ENCODE results near the gene MC1R.

Gene MC1R

GRCh38 chr16:89917773-89918452 lies 749 bp upstream of the MC1R start:
- H3K27ac ChIP-seq (ENCODE audit: low read depth, low read length), result peak overlapping the region; percentile 0; the same call in 1 of the 2 replicates
- H3K4me1 ChIP-seq (ENCODE audit: control insufficient read depth, insufficient read depth, low read length), result peaks cover 43% of the 10 kb centered on the region
- peaks cover 2% of the 10 kb centered on the region; the same call in 1 of the 2 replicates for H3K27me3 ChIP-seq (ENCODE audit: control insufficient read depth, insufficient read depth, low read length)
- H3K9me3 ChIP-seq (ENCODE audit: control insufficient read depth, insufficient read depth, low read depth, low read length), result no peaks in the 10 kb centered on the region
- H3K4me3 ChIP-seq (ENCODE audit: low read depth, low read length), result peak overlapping the region; percentile 55
- peak overlapping the region; percentile 41 for H3K9ac ChIP-seq (ENCODE audit: low read length)
- H3K36me3 ChIP-seq (ENCODE audit: control insufficient read depth, insufficient read depth, low read length), result peaks cover 7% of the 10 kb centered on the region; the same call in 1 of the 2 replicates

GRCh38 chr16:89919535-89920406 lies 1.1 kb downstream of the MC1R start:
- Histone ChIP-seq H3K4me3 (ENCODE audit: low read depth, low read length) (no peak overlapping the region), H3K9ac (ENCODE audit: low read length) (no peak overlapping the region), H3K27ac (ENCODE audit: low read depth, low read length) (no peak overlapping the region), H3K27me3 (ENCODE audit: control insufficient read depth, insufficient read depth, low read length) (peaks cover 2% of the 10 kb centered on the region), H3K36me3 (ENCODE audit: control insufficient read depth, insufficient read depth, low read length) (no peaks in the 10 kb centered on the region), H3K4me1 (ENCODE audit: control insufficient read depth, insufficient read depth, low read length) (peaks cover 49% of the 10 kb centered on the region), H3K9me3 (ENCODE audit: control insufficient read depth, insufficient read depth, low read depth, low read length) (no peaks in the 10 kb centered on the region)

- Histone ChIP-seq H3K27me3 (ENCODE audit: control insufficient read depth, insufficient read depth, low read length) (peaks cover 4% of the 10 kb centered on the region), H3K36me3 (ENCODE audit: control insufficient read depth, insufficient read depth, low read length) (no peaks in the 10 kb centered on the region), H3K27ac (ENCODE audit: low read depth, low read length) (no peak overlapping the region), H3K9ac (ENCODE audit: low read length) (peak overlapping the region; percentile 92), H3K9me3 (ENCODE audit: control insufficient read depth, insufficient read depth, low read depth, low read length) (no peaks in the 10 kb centered on the region), H3K4me3 (ENCODE audit: low read depth, low read length) (peak overlapping the region; percentile 76; the same call in 1 of the 2 replicates), H3K4me1 (ENCODE audit: control insufficient read depth, insufficient read depth, low read length) (peaks cover 52% of the 10 kb centered on the region)
Measured at GRCh38 chr16:89920723-89921122, 2.1 kb downstream of the MC1R start.

- H3K27ac ChIP-seq (ENCODE audit: low read depth, low read length), result peak overlapping the region; percentile 94; the same call in 1 of the 2 replicates
- H3K4me1 ChIP-seq (ENCODE audit: control insufficient read depth, insufficient read depth, low read length), result peaks cover 52% of the 10 kb centered on the region
- H3K4me3 ChIP-seq (ENCODE audit: low read depth, low read length), result peak overlapping the region; percentile 76
- peak overlapping the region; percentile 92 for H3K9ac ChIP-seq (ENCODE audit: low read length)
- H3K27me3 ChIP-seq (ENCODE audit: control insufficient read depth, insufficient read depth, low read length), result peaks cover 4% of the 10 kb centered on the region
- H3K9me3 ChIP-seq (ENCODE audit: control insufficient read depth, insufficient read depth, low read depth, low read length), result no peaks in the 10 kb centered on the region
- H3K36me3 ChIP-seq (ENCODE audit: control insufficient read depth, insufficient read depth, low read length), result no peaks in the 10 kb centered on the region
Measured at GRCh38 chr16:89921131-89921701, 2.6 kb downstream of the MC1R start.

GRCh38 chr16:89921702-89922476 lies 3.2 kb downstream of the MC1R start:
- Histone ChIP-seq H3K9ac (ENCODE audit: low read length) (peak overlapping the region; percentile 92), H3K4me1 (ENCODE audit: control insufficient read depth, insufficient read depth, low read length) (peaks cover 52% of the 10 kb centered on the region), H3K4me3 (ENCODE audit: low read depth, low read length) (peak overlapping the region; percentile 76), H3K27ac (ENCODE audit: low read depth, low read length) (peak overlapping the region; percentile 94; the same call in 1 of the 2 replicates), H3K27me3 (ENCODE audit: control insufficient read depth, insufficient read depth, low read length) (peaks cover 4% of the 10 kb centered on the region), H3K9me3 (ENCODE audit: control insufficient read depth, insufficient read depth, low read depth, low read length) (no peaks in the 10 kb centered on the region), H3K36me3 (ENCODE audit: control insufficient read depth, insufficient read depth, low read length) (no peaks in the 10 kb centered on the region)

- no peaks in the 10 kb centered on the region for H3K9me3 ChIP-seq (ENCODE audit: control insufficient read depth, insufficient read depth, low read depth, low read length)
- H3K9ac ChIP-seq (ENCODE audit: low read length), result peak overlapping the region; percentile 92
- H3K27me3 ChIP-seq (ENCODE audit: control insufficient read depth, insufficient read depth, low read length), result peaks cover 4% of the 10 kb centered on the region
- H3K4me1 ChIP-seq (ENCODE audit: control insufficient read depth, insufficient read depth, low read length), result peaks cover 49% of the 10 kb centered on the region
- H3K4me3 ChIP-seq (ENCODE audit: low read depth, low read length), result peak overlapping the region; percentile 76
- H3K36me3 ChIP-seq (ENCODE audit: control insufficient read depth, insufficient read depth, low read length), result peaks cover under 1% of the 10 kb centered on the region; the same call in 1 of the 2 replicates
- peak overlapping the region; percentile 85; the same call in 1 of the 2 replicates for H3K27ac ChIP-seq (ENCODE audit: low read depth, low read length)
Measured at GRCh38 chr16:89922477-89922883, 3.8 kb downstream of the MC1R start.

GRCh38 chr16:89922884-89923639 lies 4.4 kb downstream of the MC1R start, which contains the start of gene TUBB3:
TUBB3 (plus strand) TSS chr16:89923342; CDS start chr16:89923402, 60 bp downstream.
- peak within 1 kb of the TSS; percentile 76 for H3K4me3 ChIP-seq (ENCODE audit: low read depth, low read length)
- H3K9me3 ChIP-seq (ENCODE audit: control insufficient read depth, insufficient read depth, low read depth, low read length), result no peaks in the 10 kb centered on the region
- peaks cover 4% of the 10 kb centered on the region for H3K27me3 ChIP-seq (ENCODE audit: control insufficient read depth, insufficient read depth, low read length)
- H3K4me1 ChIP-seq (ENCODE audit: control insufficient read depth, insufficient read depth, low read length), result peaks cover 46% of the 10 kb centered on the region
- peak within 1 kb of the TSS; percentile 92 for H3K9ac ChIP-seq (ENCODE audit: low read length)
- H3K27ac ChIP-seq (ENCODE audit: low read depth, low read length), result peak within 1 kb of the TSS; percentile 94; the same call in 1 of the 2 replicates
- peaks cover 3% of the 10 kb centered on the region; the same call in 1 of the 2 replicates for H3K36me3 ChIP-seq (ENCODE audit: control insufficient read depth, insufficient read depth, low read length)

GRCh38 chr16:89923640-89924296 lies 5.1 kb downstream of the MC1R start:
- Histone ChIP-seq H3K9ac (ENCODE audit: low read length) (peak overlapping the region; percentile 57), H3K9me3 (ENCODE audit: control insufficient read depth, insufficient read depth, low read depth, low read length) (no peaks in the 10 kb centered on the region), H3K4me3 (ENCODE audit: low read depth, low read length) (peak overlapping the region; percentile 76), H3K27me3 (ENCODE audit: control insufficient read depth, insufficient read depth, low read length) (peaks cover 4% of the 10 kb centered on the region), H3K4me1 (ENCODE audit: control insufficient read depth, insufficient read depth, low read length) (peaks cover 38% of the 10 kb centered on the region), H3K36me3 (ENCODE audit: control insufficient read depth, insufficient read depth, low read length) (peaks cover 3% of the 10 kb centered on the region; the same call in 1 of the 2 replicates), H3K27ac (ENCODE audit: low read depth, low read length) (no peak overlapping the region)

- Histone ChIP-seq H3K9ac (ENCODE audit: low read length) (no peak overlapping the region), H3K4me3 (ENCODE audit: low read depth, low read length) (peak overlapping the region; percentile 76), H3K4me1 (ENCODE audit: control insufficient read depth, insufficient read depth, low read length) (peaks cover 32% of the 10 kb centered on the region), H3K27me3 (ENCODE audit: control insufficient read depth, insufficient read depth, low read length) (peaks cover 2% of the 10 kb centered on the region; the same call in 1 of the 2 replicates), H3K36me3 (ENCODE audit: control insufficient read depth, insufficient read depth, low read length) (peaks cover 7% of the 10 kb centered on the region), H3K9me3 (ENCODE audit: control insufficient read depth, insufficient read depth, low read depth, low read length) (no peaks in the 10 kb centered on the region), H3K27ac (ENCODE audit: low read depth, low read length) (no peak overlapping the region)
Measured at GRCh38 chr16:89924297-89924924, 5.7 kb downstream of the MC1R start.

All from HUES6 (cell line).